ENCODE measurements around the gene SWAP70. TPM values are rescaled to one million over a fixed set of nuclear protein-coding genes. Genes with fewer than 3 reads are reported as not detected.

The SWAP70 gene
- total and polyA plus RNA-seq, 2 donors (not counting 1 experiment from before 2014, with no cell fraction given): 45.1 to 74.4 TPM

GRCh38 chr11:9774591-9775397 lies 110.9 kb downstream of the SWAP70 start:
- peak; percentile 61 to 95 for DNase-seq (ENCODE audit: low read depth in 2 of 2)
- Histone ChIP-seq H4K20me1 (ENCODE audit: control insufficient read depth, extremely low read depth, insufficient read depth, low read length) (no peaks in the 10 kb centered on the region), H3K4me2 (ENCODE audit: extremely low read depth, insufficient read depth, low read length) (peak overlapping the region; percentile 11), H3K79me2 (ENCODE audit: control insufficient read depth, insufficient read depth, low read length) (peaks cover 2% of the 10 kb centered on the region), H3K27ac (ENCODE audit: insufficient read depth, low read length) (peak overlapping the region; percentile 60), H3K27me3 (ENCODE audit: control insufficient read depth, insufficient read depth, low read length) (no peaks in the 10 kb centered on the region), H3K9me3 (ENCODE audit: control insufficient read depth, insufficient read depth, low read depth, low read length) (no peaks in the 10 kb centered on the region), H3K4me3 (replicated peaks in 1 of 4; ENCODE audit: control extremely low read depth in 1 of 4, insufficient read depth in 1 of 4, low read depth in 3 of 4, low read length in 4 of 4) (peak overlapping the region in 1 of 4 experiments; percentile 38), H2AFZ (ENCODE audit: low read length) (no peak overlapping the region), H3K4me1 (ENCODE audit: control insufficient read depth, extremely low read depth, insufficient read depth, low read length) (peaks cover 13% of the 10 kb centered on the region), H3K36me3 (ENCODE audit: control insufficient read depth, insufficient read depth, low read length) (peaks cover 2% of the 10 kb centered on the region), H3K9ac (ENCODE audit: insufficient read depth, low read length) (no peak overlapping the region)
- TF ChIP-seq, protein P1, sequence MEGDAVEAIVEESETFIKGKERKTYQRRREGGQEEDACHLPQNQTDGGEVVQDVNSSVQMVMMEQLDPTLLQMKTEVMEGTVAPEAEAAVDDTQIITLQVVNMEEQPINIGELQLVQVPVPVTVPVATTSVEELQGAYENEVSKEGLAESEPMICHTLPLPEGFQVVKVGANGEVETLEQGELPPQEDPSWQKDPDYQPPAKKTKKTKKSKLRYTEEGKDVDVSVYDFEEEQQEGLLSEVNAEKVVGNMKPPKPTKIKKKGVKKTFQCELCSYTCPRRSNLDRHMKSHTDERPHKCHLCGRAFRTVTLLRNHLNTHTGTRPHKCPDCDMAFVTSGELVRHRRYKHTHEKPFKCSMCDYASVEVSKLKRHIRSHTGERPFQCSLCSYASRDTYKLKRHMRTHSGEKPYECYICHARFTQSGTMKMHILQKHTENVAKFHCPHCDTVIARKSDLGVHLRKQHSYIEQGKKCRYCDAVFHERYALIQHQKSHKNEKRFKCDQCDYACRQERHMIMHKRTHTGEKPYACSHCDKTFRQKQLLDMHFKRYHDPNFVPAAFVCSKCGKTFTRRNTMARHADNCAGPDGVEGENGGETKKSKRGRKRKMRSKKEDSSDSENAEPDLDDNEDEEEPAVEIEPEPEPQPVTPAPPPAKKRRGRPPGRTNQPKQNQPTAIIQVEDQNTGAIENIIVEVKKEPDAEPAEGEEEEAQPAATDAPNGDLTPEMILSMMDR (conservative IDR thresholded peaks at IDR 0.05 in 1 of 2, IDR thresholded peaks at IDR 0.05 in 1 of 2; ENCODE audit: low read depth in 1 of 2, low read length in 2 of 2): no peak

- Histone ChIP-seq H3K9ac (ENCODE audit: insufficient read depth, low read length) (no peak overlapping the region), H2AFZ (ENCODE audit: low read length) (no peak overlapping the region), H3K79me2 (ENCODE audit: control insufficient read depth, insufficient read depth, low read length) (peaks cover 2% of the 10 kb centered on the region), H4K20me1 (ENCODE audit: control insufficient read depth, extremely low read depth, insufficient read depth, low read length) (no peaks in the 10 kb centered on the region), H3K4me1 (ENCODE audit: control insufficient read depth, extremely low read depth, insufficient read depth, low read length) (peaks cover 13% of the 10 kb centered on the region), H3K27me3 (ENCODE audit: control insufficient read depth, insufficient read depth, low read length) (no peaks in the 10 kb centered on the region), H3K27ac (ENCODE audit: insufficient read depth, low read length) (peak overlapping the region; percentile 60), H3K4me3 (replicated peaks in 1 of 4; ENCODE audit: control extremely low read depth in 1 of 4, insufficient read depth in 1 of 4, low read depth in 3 of 4, low read length in 4 of 4) (peak overlapping the region in 1 of 4 experiments; percentile 38), H3K36me3 (ENCODE audit: control insufficient read depth, insufficient read depth, low read length) (peaks cover 5% of the 10 kb centered on the region), H3K9me3 (ENCODE audit: control insufficient read depth, insufficient read depth, low read depth, low read length) (no peaks in the 10 kb centered on the region), H3K4me2 (ENCODE audit: extremely low read depth, insufficient read depth, low read length) (peak overlapping the region; percentile 60)
- TF ChIP-seq, protein P1 (conservative IDR thresholded peaks at IDR 0.05 in 1 of 2, IDR thresholded peaks at IDR 0.05 in 1 of 2; ENCODE audit: low read depth in 1 of 2, low read length in 2 of 2): no peak
- no peak for TF ChIP-seq EZH2 (IDR thresholded peaks at IDR 0.05; ENCODE audit: low read length, missing control alignments)
- DNase-seq (ENCODE audit: low read depth in 2 of 2): no peak
Observed at GRCh38 chr11:9775398-9775779, 111.5 kb downstream of the SWAP70 start.

DNA sequence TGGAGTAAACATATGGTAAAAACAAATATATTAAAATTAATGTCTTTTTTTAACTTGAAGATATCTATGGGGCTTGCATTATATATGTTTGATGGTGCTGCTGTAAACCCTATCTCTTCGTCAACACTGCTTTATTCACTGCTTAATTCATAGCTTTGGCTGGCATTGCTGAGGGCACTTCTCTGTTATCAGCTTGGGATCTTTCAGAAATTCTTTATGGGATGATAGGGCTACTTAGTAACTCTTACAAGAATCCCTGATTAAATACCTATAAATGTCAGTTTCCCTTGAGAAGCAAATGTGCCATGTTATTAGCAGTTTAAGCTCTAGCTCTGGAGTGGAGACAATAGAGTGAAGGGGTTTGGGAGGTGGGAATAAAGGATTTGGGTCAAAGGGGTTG lies 112.3 kb downstream of the SWAP70 start:
- no peak for DNase-seq (ENCODE audit: low read depth in 2 of 2)
- peaks cover 2% of the 10 kb centered on the region for H3K79me2 ChIP-seq (ENCODE audit: control insufficient read depth, insufficient read depth, low read length)
- H2AFZ ChIP-seq (ENCODE audit: low read length): no peak overlapping the region
- H3K27ac ChIP-seq (ENCODE audit: insufficient read depth, low read length): peak overlapping the region; percentile 15
- TF ChIP-seq EZH2 (IDR thresholded peaks at IDR 0.05; ENCODE audit: low read length, missing control alignments): no peak
- TF ChIP-seq, protein P1 (conservative IDR thresholded peaks at IDR 0.05 in 1 of 2, IDR thresholded peaks at IDR 0.05 in 1 of 2; ENCODE audit: low read depth in 1 of 2, low read length in 2 of 2): no peak
- H3K9me3 ChIP-seq (ENCODE audit: control insufficient read depth, insufficient read depth, low read depth, low read length): no peaks in the 10 kb centered on the region
- no peaks in the 10 kb centered on the region for H4K20me1 ChIP-seq (ENCODE audit: control insufficient read depth, extremely low read depth, insufficient read depth, low read length)
- peaks cover 11% of the 10 kb centered on the region for H3K36me3 ChIP-seq (ENCODE audit: control insufficient read depth, insufficient read depth, low read length)
- H3K4me2 ChIP-seq (ENCODE audit: extremely low read depth, insufficient read depth, low read length): peak overlapping the region; percentile 29
- H3K4me1 ChIP-seq (ENCODE audit: control insufficient read depth, extremely low read depth, insufficient read depth, low read length): peaks cover 13% of the 10 kb centered on the region
- no peaks in the 10 kb centered on the region for H3K27me3 ChIP-seq (ENCODE audit: control insufficient read depth, insufficient read depth, low read length)
- peak overlapping the region in 2 of 4 experiments; percentile 4 to 25 for H3K4me3 ChIP-seq (replicated peaks in 1 of 4; ENCODE audit: control extremely low read depth in 1 of 4, insufficient read depth in 1 of 4, low read depth in 3 of 4, low read length in 4 of 4)
- no peak overlapping the region for H3K9ac ChIP-seq (ENCODE audit: insufficient read depth, low read length)

All from fibroblast of lung (primary cell).